ENCODE results near the gene LDB2. TPM values are rescaled to one million over a fixed set of nuclear protein-coding genes. Genes with fewer than 3 reads are reported as not detected.

The LDB2 gene
- total RNA-seq, 1 donor from 2014 or later = 4.9 TPM

DNA sequence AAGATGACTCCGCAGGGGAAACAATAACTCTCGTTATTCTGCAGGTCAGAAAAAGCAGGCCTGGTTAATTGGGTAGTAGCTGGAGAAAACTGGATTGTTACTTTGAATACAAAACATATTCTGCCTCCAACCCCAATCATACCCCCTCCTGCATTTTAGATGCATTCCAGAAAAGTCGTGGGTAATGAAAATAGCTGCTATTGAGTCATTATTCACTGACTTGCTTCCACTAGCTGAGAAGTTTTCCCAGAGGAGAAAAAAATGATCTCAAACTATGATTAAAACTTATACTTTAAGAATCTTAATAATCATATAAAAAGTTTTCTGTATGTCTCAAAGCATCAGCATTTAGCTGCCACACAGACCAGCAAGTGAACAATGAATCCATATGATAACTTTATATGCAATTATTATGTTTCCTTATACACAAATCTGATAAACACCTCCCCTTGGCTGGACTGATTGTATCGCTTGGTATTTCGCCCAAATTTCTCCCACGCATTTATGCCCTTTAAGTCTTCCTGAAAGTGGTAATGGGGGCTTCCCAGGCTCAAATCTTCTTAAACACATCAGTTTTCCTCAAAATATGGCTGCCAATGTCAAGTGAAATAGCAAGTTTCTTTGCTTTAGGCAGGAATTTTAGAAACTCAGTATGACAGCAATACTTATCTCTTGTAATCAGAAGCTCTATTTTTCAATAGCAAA is 181.0 kb downstream of the LDB2 start:
- Histone ChIP-seq H3K4me1 (ENCODE audit: insufficient read depth, low read length) (peaks cover 21% of the 10 kb centered on the region), H3K4me2 (ENCODE audit: low read length) (peak overlapping the region; percentile 48), H3K9me3 (ENCODE audit: insufficient read depth, low read depth, low read length) (no peaks in the 10 kb centered on the region), H3K36me3 (ENCODE audit: insufficient read depth, low read length) (no peaks in the 10 kb centered on the region), H4K20me1 (ENCODE audit: insufficient read depth, low read length) (no peaks in the 10 kb centered on the region), H3K79me2 (ENCODE audit: insufficient read depth, low read length) (no peaks in the 10 kb centered on the region), H3K27me3 (ENCODE audit: insufficient read depth, low read length) (no peaks in the 10 kb centered on the region), H3K9ac (ENCODE audit: low read length) (peak overlapping the region; percentile 40), H3K27ac (ENCODE audit: low read depth, low read length) (peak overlapping the region; percentile 38), H2AFZ (ENCODE audit: low read depth, low read length) (no peak overlapping the region), H3K4me3 (ENCODE audit: insufficient read depth, low read depth, low read length) (no peak overlapping the region)
- DNase-seq (ENCODE audit: low read depth) (peak; percentile 64), FAIRE-seq (peak; percentile 17)
- Mint-ChIP-seq H3K27me3 (ENCODE audit: low read depth, unreplicated experiment) (no peaks in the 10 kb centered on the region), H3K36me3 (ENCODE audit: low read depth, unreplicated experiment) (no peaks in the 10 kb centered on the region), H3K9me3 (ENCODE audit: unreplicated experiment) (no peaks in the 10 kb centered on the region), H3K4me1 (ENCODE audit: low read depth, unreplicated experiment) (peaks cover 5% of the 10 kb centered on the region), H3K27ac (ENCODE audit: unreplicated experiment) (peak overlapping the region; percentile 81), H3K4me3 (ENCODE audit: unreplicated experiment) (no peak overlapping the region)
- no peak for TF ChIP-seq EZH2 (IDR thresholded peaks at IDR 0.05; ENCODE audit: insufficient read depth, low read length)
- TF ChIP-seq, protein P1, sequence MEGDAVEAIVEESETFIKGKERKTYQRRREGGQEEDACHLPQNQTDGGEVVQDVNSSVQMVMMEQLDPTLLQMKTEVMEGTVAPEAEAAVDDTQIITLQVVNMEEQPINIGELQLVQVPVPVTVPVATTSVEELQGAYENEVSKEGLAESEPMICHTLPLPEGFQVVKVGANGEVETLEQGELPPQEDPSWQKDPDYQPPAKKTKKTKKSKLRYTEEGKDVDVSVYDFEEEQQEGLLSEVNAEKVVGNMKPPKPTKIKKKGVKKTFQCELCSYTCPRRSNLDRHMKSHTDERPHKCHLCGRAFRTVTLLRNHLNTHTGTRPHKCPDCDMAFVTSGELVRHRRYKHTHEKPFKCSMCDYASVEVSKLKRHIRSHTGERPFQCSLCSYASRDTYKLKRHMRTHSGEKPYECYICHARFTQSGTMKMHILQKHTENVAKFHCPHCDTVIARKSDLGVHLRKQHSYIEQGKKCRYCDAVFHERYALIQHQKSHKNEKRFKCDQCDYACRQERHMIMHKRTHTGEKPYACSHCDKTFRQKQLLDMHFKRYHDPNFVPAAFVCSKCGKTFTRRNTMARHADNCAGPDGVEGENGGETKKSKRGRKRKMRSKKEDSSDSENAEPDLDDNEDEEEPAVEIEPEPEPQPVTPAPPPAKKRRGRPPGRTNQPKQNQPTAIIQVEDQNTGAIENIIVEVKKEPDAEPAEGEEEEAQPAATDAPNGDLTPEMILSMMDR (IDR thresholded peaks at IDR 0.05; ENCODE audit: insufficient read depth, low read depth, low read length) = no peak

DNA sequence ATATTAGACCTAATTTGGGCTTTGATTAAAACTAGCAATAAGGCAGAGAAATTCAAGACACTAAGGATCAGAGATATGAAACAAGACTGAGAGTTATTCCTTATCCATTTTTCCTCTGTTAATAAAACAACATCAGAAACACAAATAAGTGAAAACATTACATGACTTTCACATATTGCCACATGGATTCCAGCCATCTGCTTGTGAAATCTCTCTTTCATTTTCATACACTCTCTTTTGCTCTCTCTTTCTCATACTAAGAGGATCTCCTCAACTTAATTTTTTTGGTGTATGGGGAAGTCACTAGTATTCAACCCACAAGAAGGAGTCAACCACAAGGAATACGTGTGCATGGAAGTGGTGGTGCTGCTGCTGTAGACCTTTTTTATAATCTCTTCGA is 183.0 kb downstream of the LDB2 start:
- no peaks in the 10 kb centered on the region for H3K36me3 Mint-ChIP-seq (ENCODE audit: low read depth, unreplicated experiment)
- DNase-seq (ENCODE audit: low read depth) (no peak), FAIRE-seq (no peak)
- peaks cover 5% of the 10 kb centered on the region for H3K4me1 Mint-ChIP-seq (ENCODE audit: low read depth, unreplicated experiment)
- Histone ChIP-seq H3K4me3 (ENCODE audit: insufficient read depth, low read depth, low read length) (no peak overlapping the region), H3K27me3 (ENCODE audit: insufficient read depth, low read length) (no peaks in the 10 kb centered on the region), H3K4me1 (ENCODE audit: insufficient read depth, low read length) (peaks cover 8% of the 10 kb centered on the region), H3K79me2 (ENCODE audit: insufficient read depth, low read length) (no peaks in the 10 kb centered on the region), H3K9ac (ENCODE audit: low read length) (no peak overlapping the region), H3K36me3 (ENCODE audit: insufficient read depth, low read length) (no peaks in the 10 kb centered on the region), H3K9me3 (ENCODE audit: insufficient read depth, low read depth, low read length) (no peaks in the 10 kb centered on the region), H4K20me1 (ENCODE audit: insufficient read depth, low read length) (no peaks in the 10 kb centered on the region), H3K4me2 (ENCODE audit: low read length) (no peak overlapping the region), H2AFZ (ENCODE audit: low read depth, low read length) (no peak overlapping the region), H3K27ac (ENCODE audit: low read depth, low read length) (no peak overlapping the region)
- no peak overlapping the region for H3K4me3 Mint-ChIP-seq (ENCODE audit: unreplicated experiment)
- no peak overlapping the region for H3K27ac Mint-ChIP-seq (ENCODE audit: unreplicated experiment)
- H3K27me3 Mint-ChIP-seq (ENCODE audit: low read depth, unreplicated experiment) = no peaks in the 10 kb centered on the region
- no peaks in the 10 kb centered on the region for H3K9me3 Mint-ChIP-seq (ENCODE audit: unreplicated experiment)
- TF ChIP-seq, protein P1 (IDR thresholded peaks at IDR 0.05; ENCODE audit: insufficient read depth, low read depth, low read length) = no peak
- no peak for TF ChIP-seq EZH2 (IDR thresholded peaks at IDR 0.05; ENCODE audit: insufficient read depth, low read length)

DNA sequence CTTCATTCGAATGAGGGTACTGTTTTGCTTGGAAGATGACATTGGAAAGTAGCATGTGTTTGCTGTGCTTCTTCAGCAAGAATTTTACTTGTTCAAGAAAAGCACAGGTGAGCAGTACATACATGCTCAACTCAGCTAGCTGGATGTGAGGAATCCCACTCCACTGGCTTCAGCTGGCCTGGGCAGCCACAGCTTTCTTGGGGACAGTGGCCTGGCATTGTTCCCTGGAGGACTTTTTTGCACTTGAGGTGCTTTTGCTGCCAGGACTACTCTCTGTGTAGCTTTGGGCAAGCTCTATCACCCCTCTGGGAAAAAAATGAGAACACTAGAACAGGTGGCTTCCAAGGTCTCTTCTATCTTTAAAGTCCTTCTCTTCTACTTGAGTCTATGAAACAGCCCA is 184.3 kb downstream of the LDB2 start:
- Mint-ChIP-seq H3K27me3 (ENCODE audit: low read depth, unreplicated experiment) (no peaks in the 10 kb centered on the region), H3K36me3 (ENCODE audit: low read depth, unreplicated experiment) (no peaks in the 10 kb centered on the region), H3K27ac (ENCODE audit: unreplicated experiment) (no peak overlapping the region), H3K4me1 (ENCODE audit: low read depth, unreplicated experiment) (peaks cover 5% of the 10 kb centered on the region), H3K4me3 (ENCODE audit: unreplicated experiment) (no peak overlapping the region), H3K9me3 (ENCODE audit: unreplicated experiment) (no peaks in the 10 kb centered on the region)
- H3K36me3 ChIP-seq (ENCODE audit: insufficient read depth, low read length) = no peaks in the 10 kb centered on the region
- no peak overlapping the region for H3K27ac ChIP-seq (ENCODE audit: low read depth, low read length)
- H4K20me1 ChIP-seq (ENCODE audit: insufficient read depth, low read length) = no peaks in the 10 kb centered on the region
- H3K27me3 ChIP-seq (ENCODE audit: insufficient read depth, low read length) = no peaks in the 10 kb centered on the region
- no peak overlapping the region for H2AFZ ChIP-seq (ENCODE audit: low read depth, low read length)
- no peak overlapping the region for H3K9ac ChIP-seq (ENCODE audit: low read length)
- FAIRE-seq (no peak), DNase-seq (ENCODE audit: low read depth) (no peak)
- H3K79me2 ChIP-seq (ENCODE audit: insufficient read depth, low read length) = no peaks in the 10 kb centered on the region
- H3K4me2 ChIP-seq (ENCODE audit: low read length) = no peak overlapping the region
- peaks cover 8% of the 10 kb centered on the region for H3K4me1 ChIP-seq (ENCODE audit: insufficient read depth, low read length)
- H3K4me3 ChIP-seq (ENCODE audit: insufficient read depth, low read depth, low read length) = no peak overlapping the region
- H3K9me3 ChIP-seq (ENCODE audit: insufficient read depth, low read depth, low read length) = no peaks in the 10 kb centered on the region
- TF ChIP-seq, protein P1 (IDR thresholded peaks at IDR 0.05; ENCODE audit: insufficient read depth, low read depth, low read length) = no peak
- TF ChIP-seq EZH2 (IDR thresholded peaks at IDR 0.05; ENCODE audit: insufficient read depth, low read length) = no peak

Measured in astrocyte (in vitro differentiated cells and primary cell).